ENCODE data around the gene SFTPA1. TPM values are rescaled to one million over a fixed set of nuclear protein-coding genes. Genes with fewer than 3 reads are reported as not detected.
"Not testable (repeated sequence)": the region's sequence is repeated elsewhere in the genome, so short reads cannot be mapped to it uniquely, and the experiment has no call there.

Gene SFTPA1
- total and polyA plus RNA-seq, 2 experiments from 2014 or later, result not detected

GRCh38 chr10:79585870-79586527, 24.7 kb upstream of the SFTPA1 start:
- Histone ChIP-seq H4K20me1 (ENCODE audit: insufficient read depth) (no peaks in the 10 kb centered on the region), H3K27me3 (replicated peaks; ENCODE audit: insufficient read depth) (peaks cover 15% of the 10 kb centered on the region), H3K4me2 (ENCODE audit: unreplicated experiment) (no peak overlapping the region), H3F3A (ENCODE audit: insufficient read depth) (no peaks in the 10 kb centered on the region), H3K9me2 (ENCODE audit: insufficient read depth) (no peaks in the 10 kb centered on the region), H2AFZ (no peak overlapping the region), H3K27ac (no peak overlapping the region), H3K4me1 (ENCODE audit: insufficient read depth) (no peaks in the 10 kb centered on the region), H3K9me3 (ENCODE audit: low read depth) (no peaks in the 10 kb centered on the region), H3K36me3 (ENCODE audit: low read depth) (no peaks in the 10 kb centered on the region), H3K79me2 (ENCODE audit: insufficient read depth) (no peaks in the 10 kb centered on the region), H3K9ac (no peak overlapping the region), H3K4me3 (no peak overlapping the region)
- no peak for DNase-seq
- 51 to 63% methylated on average over 11 of the region's 11 CpGs for WGBS, 2 experiments (ENCODE audit: low coverage in 1 of 2, low lambda C conversion rate in 2 of 2, missing lambda C conversion rate in 2 of 2)
- in situ Hi-C loops (cut with MboI), result no loop called here
- TF ChIP-seq EZH2phosphoT487 (IDR thresholded peaks at IDR 0.05; ENCODE audit: insufficient read depth, low read depth) (no peak), EZH2 (IDR thresholded peaks at IDR 0.05; ENCODE audit: insufficient read depth, poor library complexity, severe bottlenecking) (no peak)

DNA sequence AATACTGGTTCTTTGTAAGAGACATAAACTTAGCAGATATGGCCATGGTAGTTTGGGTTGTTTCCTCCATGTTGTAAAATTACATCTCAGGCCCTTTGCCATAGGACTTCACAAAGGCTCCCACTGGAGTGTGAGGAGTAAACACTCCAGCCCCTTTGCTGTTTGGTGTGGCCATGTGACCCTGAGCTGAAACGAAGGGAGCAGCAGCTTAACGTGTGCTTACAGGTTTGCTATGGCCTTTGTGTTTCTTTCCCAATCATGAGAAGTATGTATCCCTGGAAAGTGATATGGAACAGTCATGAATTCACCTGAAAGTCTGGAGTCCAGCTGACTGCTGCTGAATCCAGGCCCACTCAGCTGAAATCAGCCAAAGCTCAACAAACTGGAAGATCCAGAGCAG, 23.8 kb upstream of the SFTPA1 start:
- WGBS, 2 experiments (ENCODE audit: low coverage in 1 of 2, low lambda C conversion rate in 2 of 2, missing lambda C conversion rate in 2 of 2), result 44 to 55% methylated on average over 2 of the region's 2 CpGs
- Histone ChIP-seq H2AFZ (no peak overlapping the region), H3K9me2 (ENCODE audit: insufficient read depth) (no peaks in the 10 kb centered on the region), H3F3A (ENCODE audit: insufficient read depth) (no peaks in the 10 kb centered on the region), H3K36me3 (ENCODE audit: low read depth) (no peaks in the 10 kb centered on the region), H3K79me2 (ENCODE audit: insufficient read depth) (no peaks in the 10 kb centered on the region), H3K4me2 (ENCODE audit: unreplicated experiment) (no peak overlapping the region), H3K27ac (no peak overlapping the region), H3K9me3 (ENCODE audit: low read depth) (no peaks in the 10 kb centered on the region), H4K20me1 (ENCODE audit: insufficient read depth) (no peaks in the 10 kb centered on the region), H3K9ac (no peak overlapping the region), H3K27me3 (replicated peaks; ENCODE audit: insufficient read depth) (peaks cover 9% of the 10 kb centered on the region), H3K4me1 (ENCODE audit: insufficient read depth) (no peaks in the 10 kb centered on the region), H3K4me3 (no peak overlapping the region)
- in situ Hi-C loops (cut with MboI), result no loop called here
- no peak for TF ChIP-seq EZH2 (IDR thresholded peaks at IDR 0.05; ENCODE audit: insufficient read depth, poor library complexity, severe bottlenecking)
- no peak for TF ChIP-seq EZH2phosphoT487 (IDR thresholded peaks at IDR 0.05; ENCODE audit: insufficient read depth, low read depth)
- DNase-seq, result no peak

DNA sequence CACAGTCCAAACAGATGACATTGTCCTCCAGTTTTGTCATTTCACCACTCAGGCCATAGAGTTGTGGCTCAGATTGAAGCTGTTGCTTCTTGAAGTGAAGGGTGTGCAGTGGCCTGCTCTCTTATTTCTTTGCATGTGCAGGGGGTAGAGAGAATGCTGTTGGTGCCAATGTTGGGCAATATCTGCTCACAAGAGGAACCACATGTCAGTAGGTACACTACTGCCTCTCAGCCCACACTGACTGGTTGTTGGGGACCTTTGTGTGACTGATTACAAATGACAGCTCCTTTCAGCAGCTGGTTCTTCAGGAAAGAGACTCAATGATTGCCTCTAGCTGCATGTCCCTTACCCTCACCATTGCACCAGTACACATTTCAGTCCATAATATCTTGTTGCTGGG, 21.9 kb upstream of the SFTPA1 start:
- H3F3A ChIP-seq (ENCODE audit: insufficient read depth), result no peaks in the 10 kb centered on the region
- H3K36me3 ChIP-seq (ENCODE audit: low read depth), result no peaks in the 10 kb centered on the region
- H3K79me2 ChIP-seq (ENCODE audit: insufficient read depth), result no peaks in the 10 kb centered on the region
- no peak for DNase-seq
- H4K20me1 ChIP-seq (ENCODE audit: insufficient read depth), result no peaks in the 10 kb centered on the region
- in situ Hi-C loops (cut with MboI), result no loop called here
- no peak overlapping the region for H3K4me2 ChIP-seq (ENCODE audit: unreplicated experiment)
- no peak overlapping the region for H3K9ac ChIP-seq
- TF ChIP-seq EZH2 (IDR thresholded peaks at IDR 0.05; ENCODE audit: insufficient read depth, poor library complexity, severe bottlenecking) (no peak), EZH2phosphoT487 (IDR thresholded peaks at IDR 0.05; ENCODE audit: insufficient read depth, low read depth) (no peak)
- H3K4me1 ChIP-seq (ENCODE audit: insufficient read depth), result no peaks in the 10 kb centered on the region
- H2AFZ ChIP-seq, result no peak overlapping the region
- no peaks in the 10 kb centered on the region for H3K9me2 ChIP-seq (ENCODE audit: insufficient read depth)
- H3K27me3 ChIP-seq (replicated peaks; ENCODE audit: insufficient read depth), result peaks cover 9% of the 10 kb centered on the region
- no peaks in the 10 kb centered on the region for H3K9me3 ChIP-seq (ENCODE audit: low read depth)
- H3K27ac ChIP-seq, result no peak overlapping the region
- H3K4me3 ChIP-seq, result no peak overlapping the region

- no peak for DNase-seq
- no peak overlapping the region for H3K4me3 ChIP-seq
- peaks cover 9% of the 10 kb centered on the region for H3K27me3 ChIP-seq (replicated peaks; ENCODE audit: insufficient read depth)
- H3K4me2 ChIP-seq (ENCODE audit: unreplicated experiment), result no peak overlapping the region
- H3K27ac ChIP-seq, result no peak overlapping the region
- H3K9me3 ChIP-seq (ENCODE audit: low read depth), result no peaks in the 10 kb centered on the region
- H3K36me3 ChIP-seq (ENCODE audit: low read depth), result no peaks in the 10 kb centered on the region
- in situ Hi-C loops (cut with MboI), result no loop called here
- WGBS, 2 experiments (ENCODE audit: low coverage in 1 of 2, low lambda C conversion rate in 2 of 2, missing lambda C conversion rate in 2 of 2), result 0 to 10% methylated on average over 1 of the region's 1 CpG
- no peak overlapping the region for H2AFZ ChIP-seq
- H3K79me2 ChIP-seq (ENCODE audit: insufficient read depth), result no peaks in the 10 kb centered on the region
- H3K9me2 ChIP-seq (ENCODE audit: insufficient read depth), result no peaks in the 10 kb centered on the region
- H4K20me1 ChIP-seq (ENCODE audit: insufficient read depth), result no peaks in the 10 kb centered on the region
- H3K9ac ChIP-seq, result no peak overlapping the region
- H3K4me1 ChIP-seq (ENCODE audit: insufficient read depth), result no peaks in the 10 kb centered on the region
- H3F3A ChIP-seq (ENCODE audit: insufficient read depth), result no peaks in the 10 kb centered on the region
- TF ChIP-seq EZH2phosphoT487 (IDR thresholded peaks at IDR 0.05; ENCODE audit: insufficient read depth, low read depth), result no peak
- no peak for TF ChIP-seq EZH2 (IDR thresholded peaks at IDR 0.05; ENCODE audit: insufficient read depth, poor library complexity, severe bottlenecking)
Measured at GRCh38 chr10:79593377-79593776, 17.4 kb upstream of the SFTPA1 start.

DNA sequence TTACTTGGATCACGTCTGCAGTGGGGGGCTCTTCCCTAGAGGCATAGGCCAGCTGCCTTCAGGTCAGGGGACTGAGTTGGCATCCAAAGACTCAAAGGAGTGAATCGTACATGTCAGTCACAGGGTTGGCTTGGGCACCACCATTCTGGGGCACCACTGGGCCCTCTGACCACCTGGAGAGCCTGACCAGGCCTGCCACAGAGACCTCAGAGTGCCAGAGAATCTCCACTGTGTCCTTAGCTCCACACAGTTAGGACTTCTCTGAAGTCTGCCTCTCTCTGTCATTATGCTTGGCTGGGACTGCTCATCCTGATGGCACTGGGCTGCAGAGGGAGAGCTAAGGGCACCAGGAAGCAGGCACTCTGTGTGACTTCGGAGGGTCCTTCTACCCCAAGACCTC, 16.2 kb upstream of the SFTPA1 start:
- H3K9me2 ChIP-seq (ENCODE audit: insufficient read depth); H3K4me1 ChIP-seq (ENCODE audit: insufficient read depth); H4K20me1 ChIP-seq (ENCODE audit: insufficient read depth); H3K4me2 ChIP-seq (ENCODE audit: unreplicated experiment); H3K9ac ChIP-seq; H3K36me3 ChIP-seq (ENCODE audit: low read depth); H2AFZ ChIP-seq; H3K27ac ChIP-seq; H3K79me2 ChIP-seq (ENCODE audit: insufficient read depth); H3K9me3 ChIP-seq (ENCODE audit: low read depth); H3F3A ChIP-seq (ENCODE audit: insufficient read depth); H3K4me3 ChIP-seq; in situ Hi-C loops (cut with MboI); DNase-seq: not testable (repeated sequence)
- peaks cover 11% of the 10 kb centered on the region for H3K27me3 ChIP-seq (replicated peaks; ENCODE audit: insufficient read depth)
- WGBS, 2 experiments (ENCODE audit: low coverage in 1 of 2, low lambda C conversion rate in 2 of 2, missing lambda C conversion rate in 2 of 2), result 16 to 22% methylated on average over 3 of the region's 3 CpGs
